ENCODE measurements around the gene CDC20.

The CDC20 gene

GRCh38 chr1:43370564-43370963, 11.8 kb downstream of the CDC20 start:
- H3K27me3 ChIP-seq (ENCODE audit: control insufficient read depth, low read length) = no peaks in the 10 kb centered on the region
- H3K4me2 ChIP-seq (ENCODE audit: low read length) = no peak overlapping the region

GRCh38 chr1:43372172-43372571, 13.4 kb downstream of the CDC20 start:
- no peaks in the 10 kb centered on the region for H3K9me3 ChIP-seq (ENCODE audit: control insufficient read depth, insufficient read depth, low read length)
- peaks cover 6% of the 10 kb centered on the region for H3K4me1 ChIP-seq (ENCODE audit: control insufficient read depth, low read length)
- H3K4me2 ChIP-seq (ENCODE audit: low read length) = no peak overlapping the region
- peaks cover 3% of the 10 kb centered on the region; the same call in 1 of the 2 replicates for H3F3A ChIP-seq (ENCODE audit: control insufficient read depth, insufficient read depth)
- no peak overlapping the region for H3K4me3 ChIP-seq (ENCODE audit: low read length)
- no peaks in the 10 kb centered on the region for H3K9me2 ChIP-seq (replicated peaks; ENCODE audit: control insufficient read depth, low read length)
- no peaks in the 10 kb centered on the region for H3K27me3 ChIP-seq (ENCODE audit: control insufficient read depth, low read length)
- H3K79me2 ChIP-seq (ENCODE audit: control insufficient read depth, low read length) = peaks cover 15% of the 10 kb centered on the region
- no peak for TF ChIP-seq EZH2phosphoT487 (IDR thresholded peaks at IDR 0.05; ENCODE audit: borderline replicate concordance, low read length)
- TF ChIP-seq CTCF (IDR thresholded peaks at IDR 0.05; ENCODE audit: low read depth, low read length, poor library complexity, severe bottlenecking) = no peak
- H3K27ac ChIP-seq (ENCODE audit: low read depth, low read length) = no peak overlapping the region
- no peaks in the 10 kb centered on the region for H4K20me1 ChIP-seq (ENCODE audit: control insufficient read depth, insufficient read depth, low read depth, low read length)
- H3K36me3 ChIP-seq (ENCODE audit: control insufficient read depth, low read length) = peaks cover 7% of the 10 kb centered on the region

More at GRCh38 chr1:43370564-43370963, 11.8 kb downstream of the CDC20 start:
- Histone ChIP-seq H3K27ac (ENCODE audit: low read depth, low read length) (no peak overlapping the region), H3F3A (ENCODE audit: control insufficient read depth, insufficient read depth) (peaks cover 3% of the 10 kb centered on the region; the same call in 1 of the 2 replicates), H3K9me3 (ENCODE audit: control insufficient read depth, insufficient read depth, low read length) (no peaks in the 10 kb centered on the region), H3K79me2 (ENCODE audit: control insufficient read depth, low read length) (peaks cover 31% of the 10 kb centered on the region), H3K36me3 (ENCODE audit: control insufficient read depth, low read length) (peaks cover 9% of the 10 kb centered on the region), H4K20me1 (ENCODE audit: control insufficient read depth, insufficient read depth, low read depth, low read length) (no peaks in the 10 kb centered on the region), H3K4me1 (ENCODE audit: control insufficient read depth, low read length) (peaks cover 18% of the 10 kb centered on the region), H3K9me2 (replicated peaks; ENCODE audit: control insufficient read depth, low read length) (no peaks in the 10 kb centered on the region), H3K4me3 (ENCODE audit: low read length) (no peak overlapping the region)
- TF ChIP-seq CTCF (IDR thresholded peaks at IDR 0.05; ENCODE audit: low read depth, low read length, poor library complexity, severe bottlenecking) (no peak), EZH2phosphoT487 (IDR thresholded peaks at IDR 0.05; ENCODE audit: borderline replicate concordance, low read length) (no peak)

GRCh38 chr1:43373066-43373940, 14.5 kb downstream of the CDC20 start:
- Histone ChIP-seq H3K27me3 (ENCODE audit: control insufficient read depth, low read length) (no peaks in the 10 kb centered on the region), H3K9me3 (ENCODE audit: control insufficient read depth, insufficient read depth, low read length) (no peaks in the 10 kb centered on the region), H3F3A (ENCODE audit: control insufficient read depth, insufficient read depth) (peaks cover 3% of the 10 kb centered on the region; the same call in 1 of the 2 replicates), H3K4me3 (ENCODE audit: low read length) (no peak overlapping the region), H3K36me3 (ENCODE audit: control insufficient read depth, low read length) (0 out of 2 replicates have a peak, but pooled peaks cover 3% of the 10 kb centered on the region), H3K27ac (ENCODE audit: low read depth, low read length) (no peak overlapping the region), H3K79me2 (ENCODE audit: control insufficient read depth, low read length) (peaks cover 8% of the 10 kb centered on the region), H3K9me2 (replicated peaks; ENCODE audit: control insufficient read depth, low read length) (no peaks in the 10 kb centered on the region), H4K20me1 (ENCODE audit: control insufficient read depth, insufficient read depth, low read depth, low read length) (no peaks in the 10 kb centered on the region), H3K4me1 (ENCODE audit: control insufficient read depth, low read length) (peaks cover 6% of the 10 kb centered on the region), H3K4me2 (ENCODE audit: low read length) (no peak overlapping the region)
- TF ChIP-seq CTCF (IDR thresholded peaks at IDR 0.05; ENCODE audit: low read depth, low read length, poor library complexity, severe bottlenecking) (no peak), EZH2phosphoT487 (IDR thresholded peaks at IDR 0.05; ENCODE audit: borderline replicate concordance, low read length) (no peak)
